Measurements from ENCODE around the gene DNAH1. TPM values are rescaled to one million over a fixed set of nuclear protein-coding genes. Genes with fewer than 3 reads are reported as not detected.

The DNAH1 gene
- total and polyA plus RNA-seq, 2 of the 13 experiments (the other 11 are each of a cell fraction or from before 2014, with no cell fraction given): 0.64 to 3.5 TPM

DNA sequence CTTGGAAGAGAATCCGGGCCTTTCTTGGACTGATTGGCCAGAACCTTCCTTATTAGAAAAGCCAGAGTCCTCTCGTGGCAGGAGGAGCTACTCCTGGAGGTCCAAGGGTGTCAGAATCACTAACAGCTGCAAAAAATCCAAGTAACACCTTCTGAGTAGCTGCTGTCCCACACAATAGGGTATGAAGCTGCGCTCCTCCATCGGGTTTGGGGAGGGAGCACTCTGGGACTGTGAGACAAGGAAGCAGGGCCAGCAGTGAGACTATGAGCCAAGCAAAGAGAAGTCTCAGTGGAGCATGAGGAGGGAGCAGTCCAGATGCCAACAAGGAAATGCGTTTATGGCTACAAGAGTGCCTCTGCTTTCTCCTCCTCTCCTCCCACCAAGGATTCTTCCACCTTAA lies 107.1 kb downstream of the DNAH1 start:
- Histone ChIP-seq H3K27ac (ENCODE audit: extremely low read length, insufficient read depth, low read length) (no peak overlapping the region), H3K27me3 (ENCODE audit: control insufficient read depth in 1 of 2, insufficient read depth in 2 of 2, low read length in 2 of 2) (no peaks in the 10 kb centered on the region), H3K36me3 (replicated peaks in 1 of 2; ENCODE audit: control insufficient read depth in 1 of 2, insufficient read depth in 2 of 2, low read length in 2 of 2) (no peaks in the 10 kb centered on the region), H3K9me3 (ENCODE audit: low read length) (no peaks in the 10 kb centered on the region), H4K20me1 (ENCODE audit: insufficient read depth, low read length) (no peaks in the 10 kb centered on the region), H3K79me2 (ENCODE audit: insufficient read depth, low read length) (no peaks in the 10 kb centered on the region), H3K4me3 (replicated peaks in 1 of 3; ENCODE audit: insufficient read depth in 1 of 3, low read depth in 2 of 3, low read length in 3 of 3) (no peak overlapping the region), H3K4me2 (ENCODE audit: low read depth, low read length) (no peak overlapping the region), H2AFZ (ENCODE audit: low read length) (no peak overlapping the region), H3K9ac (ENCODE audit: insufficient read depth, low read depth, low read length) (no peak overlapping the region), H3K4me1 (ENCODE audit: insufficient read depth, low read length) (peaks cover 17% of the 10 kb centered on the region)
- intact Hi-C loops (cut with micrococcal nuclease; ENCODE audit: unreplicated experiment) (no loop called here), in situ Hi-C loops (cut with HindIII; ENCODE audit: extremely low pct_ligation_motif_present, low pct_unique_long_range_greater_than_20kb) (no loop called here)
- BruUV-seq (replicated peaks): no TSS peak
- ATAC-seq (no peak), DNase-seq (ENCODE audit: low spot score) (no peak), FAIRE-seq (no peak)
- ChIA-PET POLR2A (no interaction called here), CTCF (ENCODE audit: low intra/inter-chr PET ratio, low total read pairs) (no interaction called here)
- no peak for TF ChIP-seq ZSCAN21 (CRISPR knock-in tag; IDR thresholded peaks at IDR 0.05; ENCODE audit: borderline replicate concordance)
- TF ChIP-seq ZNF20 (CRISPR knock-in tag; IDR thresholded peaks at IDR 0.05): no peak
- WGBS (ENCODE audit: low lambda C conversion rate): 66% methylated on average over 4 of the region's 5 CpGs

- no peak overlapping the region for H2AFZ ChIP-seq (ENCODE audit: low read length)
- no peaks in the 10 kb centered on the region for H3K79me2 ChIP-seq (ENCODE audit: insufficient read depth, low read length)
- H3K4me3 ChIP-seq (replicated peaks in 1 of 3; ENCODE audit: insufficient read depth in 1 of 3, low read depth in 2 of 3, low read length in 3 of 3): no peak overlapping the region
- no peaks in the 10 kb centered on the region for H3K36me3 ChIP-seq (replicated peaks in 1 of 2; ENCODE audit: control insufficient read depth in 1 of 2, insufficient read depth in 2 of 2, low read length in 2 of 2)
- peak; percentile 64 for ATAC-seq
- H3K27ac ChIP-seq (ENCODE audit: extremely low read length, insufficient read depth, low read length): no peak overlapping the region
- in situ Hi-C loops (cut with HindIII; ENCODE audit: extremely low pct_ligation_motif_present, low pct_unique_long_range_greater_than_20kb): no loop called here
- ChIA-PET CTCF (ENCODE audit: low intra/inter-chr PET ratio, low total read pairs) (interaction anchor here (1.1 to 4.0 kb wide), 4 partner anchors 16 to 23 kb away, joined by 3 to 83 read pairs (median 4); partner anchors contain the start of gene SEMA3G), POLR2A (interaction anchor here (2.2 kb wide), 1 partner anchor 17 kb away, joined by 14 read pairs; the partner anchor contains the start of gene SEMA3G)
- H3K27me3 ChIP-seq (ENCODE audit: control insufficient read depth in 1 of 2, insufficient read depth in 2 of 2, low read length in 2 of 2): no peaks in the 10 kb centered on the region
- WGBS (ENCODE audit: low lambda C conversion rate): 4% methylated on average over 7 of the region's 7 CpGs
- H3K4me2 ChIP-seq (ENCODE audit: low read depth, low read length): peak overlapping the region; percentile 68
- no peaks in the 10 kb centered on the region for H3K9me3 ChIP-seq (ENCODE audit: low read length)
- DNase-seq (ENCODE audit: low spot score): peak; percentile 76
- peak; percentile 87 for FAIRE-seq
- intact Hi-C loops (cut with micrococcal nuclease; ENCODE audit: unreplicated experiment): loop anchor here (1.0 kb wide), 1 partner anchor 19 kb away; no protein-coding TSS in a partner anchor
- BruUV-seq (replicated peaks): no TSS peak
- no peak overlapping the region for H3K9ac ChIP-seq (ENCODE audit: insufficient read depth, low read depth, low read length)
- peaks cover 69% of the 10 kb centered on the region for H3K4me1 ChIP-seq (ENCODE audit: insufficient read depth, low read length)
- no peaks in the 10 kb centered on the region for H4K20me1 ChIP-seq (ENCODE audit: insufficient read depth, low read length)
- TF ChIP-seq GATAD2A (CRISPR knock-in tag; IDR thresholded peaks at IDR 0.05) (peak; percentile 57), NR2C2 (CRISPR knock-in tag; IDR thresholded peaks at IDR 0.05; ENCODE audit: borderline replicate concordance) (0 out of 2 replicates have a peak, but pooled peaks have one; percentile 37), SOX5 (CRISPR knock-in tag; IDR thresholded peaks at IDR 0.05; ENCODE audit: borderline replicate concordance) (peak; percentile 51; the same call in 1 of the 2 replicates), IRF2 (CRISPR knock-in tag; IDR thresholded peaks at IDR 0.05) (0 out of 2 replicates have a peak, but pooled peaks have one; percentile 41), HOMEZ (CRISPR knock-in tag; IDR thresholded peaks at IDR 0.05; ENCODE audit: low read depth) (peak; percentile 21; the same call in 1 of the 2 replicates), NFYB (CRISPR knock-in tag; IDR thresholded peaks at IDR 0.05) (no peak), RFXANK (CRISPR knock-in tag; IDR thresholded peaks at IDR 0.05) (no peak), KLF6 (CRISPR knock-in tag; IDR thresholded peaks at IDR 0.05) (0 out of 2 replicates have a peak, but pooled peaks have one; percentile 23), MED1 (CRISPR knock-in tag; IDR thresholded peaks at IDR 0.05) (0 out of 2 replicates have a peak, but pooled peaks have one; percentile 26)
- TF ChIP-seq, protein P1, sequence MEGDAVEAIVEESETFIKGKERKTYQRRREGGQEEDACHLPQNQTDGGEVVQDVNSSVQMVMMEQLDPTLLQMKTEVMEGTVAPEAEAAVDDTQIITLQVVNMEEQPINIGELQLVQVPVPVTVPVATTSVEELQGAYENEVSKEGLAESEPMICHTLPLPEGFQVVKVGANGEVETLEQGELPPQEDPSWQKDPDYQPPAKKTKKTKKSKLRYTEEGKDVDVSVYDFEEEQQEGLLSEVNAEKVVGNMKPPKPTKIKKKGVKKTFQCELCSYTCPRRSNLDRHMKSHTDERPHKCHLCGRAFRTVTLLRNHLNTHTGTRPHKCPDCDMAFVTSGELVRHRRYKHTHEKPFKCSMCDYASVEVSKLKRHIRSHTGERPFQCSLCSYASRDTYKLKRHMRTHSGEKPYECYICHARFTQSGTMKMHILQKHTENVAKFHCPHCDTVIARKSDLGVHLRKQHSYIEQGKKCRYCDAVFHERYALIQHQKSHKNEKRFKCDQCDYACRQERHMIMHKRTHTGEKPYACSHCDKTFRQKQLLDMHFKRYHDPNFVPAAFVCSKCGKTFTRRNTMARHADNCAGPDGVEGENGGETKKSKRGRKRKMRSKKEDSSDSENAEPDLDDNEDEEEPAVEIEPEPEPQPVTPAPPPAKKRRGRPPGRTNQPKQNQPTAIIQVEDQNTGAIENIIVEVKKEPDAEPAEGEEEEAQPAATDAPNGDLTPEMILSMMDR (CRISPR knock-in tag; IDR thresholded peaks at IDR 0.05): peak; percentile 92
- TF ChIP-seq, protein P2, sequence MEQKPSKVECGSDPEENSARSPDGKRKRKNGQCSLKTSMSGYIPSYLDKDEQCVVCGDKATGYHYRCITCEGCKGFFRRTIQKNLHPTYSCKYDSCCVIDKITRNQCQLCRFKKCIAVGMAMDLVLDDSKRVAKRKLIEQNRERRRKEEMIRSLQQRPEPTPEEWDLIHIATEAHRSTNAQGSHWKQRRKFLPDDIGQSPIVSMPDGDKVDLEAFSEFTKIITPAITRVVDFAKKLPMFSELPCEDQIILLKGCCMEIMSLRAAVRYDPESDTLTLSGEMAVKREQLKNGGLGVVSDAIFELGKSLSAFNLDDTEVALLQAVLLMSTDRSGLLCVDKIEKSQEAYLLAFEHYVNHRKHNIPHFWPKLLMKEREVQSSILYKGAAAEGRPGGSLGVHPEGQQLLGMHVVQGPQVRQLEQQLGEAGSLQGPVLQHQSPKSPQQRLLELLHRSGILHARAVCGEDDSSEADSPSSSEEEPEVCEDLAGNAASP (CRISPR knock-in tag; IDR thresholded peaks at IDR 0.05; ENCODE audit: borderline replicate concordance): peak; percentile 34; the same call in 1 of the 2 replicates
Measured at GRCh38 chr3:52428151-52429005, 112.3 kb downstream of the DNAH1 start.
